HUES64 (cell line): ENCODE measurements around the gene B9D1.

Experiments
- H3K27ac ChIP-seq: 2 replicates; pipeline ENCODE4 v1.7.0; 2013; ENCODE audit warnings: low read depth, low read length, inconsistent platforms
- H3K27me3 ChIP-seq: 2 replicates; pipeline ENCODE4 v1.6.1; 2013; ENCODE audit warnings: mild to moderate bottlenecking, low read length; ENCODE audit not compliant: insufficient read depth
- H3K36me3 ChIP-seq: 2 replicates; pipeline ENCODE4 v1.6.1; 2013; ENCODE audit warnings: mild to moderate bottlenecking, low read length; ENCODE audit not compliant: insufficient read depth
- H3K4me1 ChIP-seq: 2 replicates; pipeline ENCODE4 v1.6.1; 2013; ENCODE audit warnings: mild to moderate bottlenecking, low read length, moderate library complexity; ENCODE audit not compliant: insufficient read depth
- H3K4me3 ChIP-seq: 2 replicates; pipeline ENCODE4 v1.5.1; 2013; ENCODE audit warnings: mild to moderate bottlenecking, low read length, moderate library complexity
- H3K9ac ChIP-seq: 2 replicates; pipeline ENCODE4 v1.6.1; 2013; ENCODE audit warnings: mild to moderate bottlenecking, low read depth, low read length
- H3K9me3 ChIP-seq: 2 replicates; pipeline ENCODE4 v1.6.1; 2013; ENCODE audit warnings: low read depth, low read length; ENCODE audit not compliant: insufficient read depth
- WGBS: fragments of 150-250, 120-280 bp; methylation state at CpG from one replicate; pipeline ENCODE4 v1.1.7; 2013; ENCODE audit warnings: missing lambda C conversion rate; 5-methylcytosine and 5-hydroxymethylcytosine counted together

B9D1 gene

DNA sequence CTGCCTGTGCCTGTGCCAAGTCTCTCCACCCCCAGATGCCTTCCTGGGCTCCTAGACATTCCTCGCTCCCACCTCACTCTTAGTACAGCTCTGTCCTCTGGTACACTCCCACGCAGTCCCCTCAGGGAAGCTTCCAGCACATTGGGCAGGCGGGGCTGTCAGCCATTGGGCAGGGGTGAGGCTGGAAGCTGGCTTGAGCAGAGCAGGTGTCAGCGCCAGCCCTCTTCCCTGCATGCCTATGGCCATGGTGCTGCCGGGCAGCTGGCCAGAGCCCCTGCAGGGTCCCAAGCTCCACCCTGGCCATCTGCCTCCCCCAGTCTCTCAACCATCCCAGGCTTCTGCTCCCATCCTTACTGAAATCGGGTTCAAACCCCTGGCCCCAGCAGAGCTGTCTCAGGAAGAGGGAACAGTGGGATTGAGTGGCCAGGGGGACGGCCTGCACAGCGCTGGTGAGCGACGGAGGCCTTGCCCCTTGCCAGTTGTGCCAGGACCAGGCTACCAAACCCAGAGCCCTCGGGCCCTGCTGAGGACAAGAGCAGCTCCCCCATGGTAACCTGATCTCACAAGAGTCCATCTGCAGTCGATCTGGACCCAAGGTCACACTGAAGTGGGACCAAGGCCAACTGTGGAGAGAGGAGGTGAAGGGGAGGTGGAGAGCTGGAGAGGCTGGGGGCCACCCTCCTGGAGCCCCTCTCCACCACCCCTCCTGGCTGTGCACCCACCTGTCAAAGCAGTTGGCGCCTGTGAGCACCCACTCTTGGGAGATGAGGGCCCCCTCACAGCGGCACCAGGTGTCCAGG lies 2.4 kb upstream of the B9D1 start:
- 89% methylated on average over 14 of the region's 14 CpGs for WGBS

DNA sequence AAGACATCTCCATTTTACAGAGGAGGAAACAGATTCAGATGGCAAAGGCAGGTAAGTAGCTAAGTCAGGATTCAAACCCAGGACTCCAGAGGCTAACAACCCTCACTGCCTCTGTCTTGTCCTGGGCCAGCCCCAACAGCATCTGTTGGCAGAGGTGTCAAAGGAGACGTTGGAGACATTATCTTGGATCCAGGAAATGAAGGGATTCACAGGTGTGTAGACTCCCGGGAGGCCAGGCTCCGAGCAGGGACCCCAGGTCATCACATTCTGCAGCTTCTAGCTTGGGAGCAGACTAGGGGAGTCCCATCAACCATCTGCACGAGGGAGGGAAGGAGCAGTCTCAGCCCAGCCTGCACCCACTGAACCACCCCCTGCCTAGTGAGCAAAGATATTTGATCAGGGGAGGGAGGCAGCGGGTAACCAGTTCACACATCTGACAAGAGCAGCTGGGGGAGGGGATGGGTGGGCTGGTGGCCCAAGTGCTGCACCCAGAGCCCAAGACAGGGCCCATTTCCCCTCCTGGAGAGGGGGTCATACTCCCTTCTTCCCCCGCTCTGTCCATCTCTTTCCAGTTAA lies 1.0 kb upstream of the B9D1 start:
- no peak overlapping the region for H3K4me3 ChIP-seq
- H3K27me3 ChIP-seq, result no peaks in the 10 kb centered on the region
- no peaks in the 10 kb centered on the region for H3K4me1 ChIP-seq
- H3K9ac ChIP-seq, result no peak overlapping the region
- H3K36me3 ChIP-seq, result no peaks in the 10 kb centered on the region
- no peak overlapping the region for H3K27ac ChIP-seq
- 67% methylated on average over 6 of the region's 6 CpGs for WGBS
- no peaks in the 10 kb centered on the region for H3K9me3 ChIP-seq

More for the DNA sequence above, 2.4 kb upstream of the B9D1 start:
- Histone ChIP-seq H3K27me3 (no peaks in the 10 kb centered on the region), H3K9ac (no peak overlapping the region; the same call in 1 of the 2 replicates), H3K27ac (no peak overlapping the region), H3K4me3 (no peak overlapping the region), H3K4me1 (no peaks in the 10 kb centered on the region), H3K9me3 (no peaks in the 10 kb centered on the region), H3K36me3 (no peaks in the 10 kb centered on the region)

DNA sequence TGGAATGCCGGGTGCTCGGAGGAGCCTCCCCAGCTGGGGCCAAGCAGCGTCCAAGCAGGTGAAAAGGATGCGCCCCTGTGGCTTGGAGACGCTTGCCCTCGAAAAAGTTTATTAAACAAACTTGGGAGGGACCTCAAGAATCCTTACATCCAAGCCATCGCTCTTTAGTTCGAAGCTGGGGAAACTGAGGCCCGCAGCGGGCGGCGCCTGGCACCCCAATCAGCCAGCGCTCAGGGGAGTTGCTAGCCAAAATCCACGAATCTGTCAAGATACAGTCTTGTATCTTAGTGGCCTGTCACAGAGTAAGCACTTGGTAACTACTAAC lies 553 bp upstream of the B9D1 start:
- no peaks in the 10 kb centered on the region for H3K4me1 ChIP-seq
- peaks cover under 1% of the 10 kb centered on the region; the same call in 1 of the 2 replicates for H3K36me3 ChIP-seq
- no peaks in the 10 kb centered on the region for H3K27me3 ChIP-seq
- no peak overlapping the region for H3K9ac ChIP-seq
- no peak overlapping the region for H3K27ac ChIP-seq
- 43% methylated on average over 14 of the region's 14 CpGs for WGBS
- H3K9me3 ChIP-seq, result no peaks in the 10 kb centered on the region
- peak overlapping the region; percentile 75 for H3K4me3 ChIP-seq

DNA sequence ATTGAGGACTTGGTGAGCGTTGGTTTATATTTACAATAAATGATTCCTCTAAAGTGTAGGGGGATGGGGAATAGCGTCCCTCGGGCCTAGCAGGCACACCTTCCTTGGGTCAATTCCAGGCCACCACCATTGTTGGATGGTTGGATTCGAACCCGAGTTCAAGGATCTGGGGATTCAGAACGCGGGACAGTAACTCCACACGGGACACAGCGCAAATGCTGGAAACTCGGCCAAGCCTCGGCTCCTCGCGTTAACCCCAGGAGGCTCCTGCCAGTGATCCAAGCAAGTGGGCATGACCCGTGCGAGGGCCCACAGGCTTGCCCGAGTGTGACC lies 613 bp downstream of the B9D1 start:
- peak overlapping the region; percentile 77 for H3K27ac ChIP-seq
- WGBS, result 26% methylated on average over 16 of the region's 16 CpGs
- H3K4me3 ChIP-seq, result peak overlapping the region; percentile 75
- H3K4me1 ChIP-seq, result no peaks in the 10 kb centered on the region
- no peaks in the 10 kb centered on the region for H3K9me3 ChIP-seq
- peak overlapping the region; percentile 48 for H3K9ac ChIP-seq
- H3K27me3 ChIP-seq, result no peaks in the 10 kb centered on the region
- H3K36me3 ChIP-seq, result peaks cover 11% of the 10 kb centered on the region; the same call in 1 of the 2 replicates

DNA sequence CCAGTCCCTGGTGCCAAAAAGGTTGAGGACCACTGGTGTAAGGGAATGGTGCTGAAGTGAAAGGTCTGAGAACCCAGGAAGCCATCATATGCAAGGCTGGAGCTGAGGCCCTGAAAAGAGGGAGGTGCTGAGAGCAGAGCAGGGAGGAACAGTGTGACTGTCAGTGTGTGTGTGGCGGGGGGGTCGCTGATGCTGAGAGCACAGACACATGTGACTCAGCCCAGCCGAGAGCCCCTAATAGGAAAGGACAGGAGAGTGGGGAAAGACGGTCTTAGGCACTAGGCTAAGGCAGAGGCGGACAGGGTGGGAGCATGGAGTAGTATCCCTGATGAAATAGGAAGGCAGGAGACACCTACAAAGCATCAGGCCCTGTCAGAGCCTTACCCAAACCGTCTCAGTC lies 1.2 kb downstream of the B9D1 start:
- H3K27ac ChIP-seq, result no peak overlapping the region
- no peaks in the 10 kb centered on the region for H3K27me3 ChIP-seq
- WGBS, result 79% methylated on average over 5 of the region's 6 CpGs
- peaks cover 11% of the 10 kb centered on the region; the same call in 1 of the 2 replicates for H3K36me3 ChIP-seq
- no peaks in the 10 kb centered on the region for H3K4me1 ChIP-seq
- H3K9me3 ChIP-seq, result no peaks in the 10 kb centered on the region
- H3K4me3 ChIP-seq, result peak overlapping the region; percentile 75
- no peak overlapping the region for H3K9ac ChIP-seq

DNA sequence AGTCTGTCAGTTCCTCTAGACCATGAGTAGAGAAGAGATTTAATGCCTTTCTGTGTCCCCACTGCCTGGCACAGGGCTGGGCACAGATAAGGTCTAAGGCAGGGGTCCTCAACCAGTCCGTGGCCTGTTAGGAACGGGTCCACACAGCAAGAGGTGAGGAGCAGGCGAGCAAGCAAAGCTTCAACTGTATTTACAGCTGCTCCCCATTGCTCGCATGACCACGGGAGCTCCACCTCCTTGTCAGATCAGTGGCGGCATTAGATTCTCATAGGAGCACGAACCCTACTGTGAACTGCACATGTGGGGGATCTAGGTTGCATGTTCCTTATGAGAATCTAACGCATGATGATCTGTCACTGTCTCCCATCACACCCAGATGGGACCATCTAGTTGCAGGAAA lies 1.8 kb downstream of the B9D1 start:
- Histone ChIP-seq H3K27ac (no peak overlapping the region), H3K9me3 (no peaks in the 10 kb centered on the region), H3K4me3 (no peak overlapping the region), H3K4me1 (no peaks in the 10 kb centered on the region), H3K9ac (no peak overlapping the region), H3K27me3 (no peaks in the 10 kb centered on the region), H3K36me3 (peaks cover 11% of the 10 kb centered on the region; the same call in 1 of the 2 replicates)
- 93% methylated on average over 8 of the region's 8 CpGs for WGBS

DNA sequence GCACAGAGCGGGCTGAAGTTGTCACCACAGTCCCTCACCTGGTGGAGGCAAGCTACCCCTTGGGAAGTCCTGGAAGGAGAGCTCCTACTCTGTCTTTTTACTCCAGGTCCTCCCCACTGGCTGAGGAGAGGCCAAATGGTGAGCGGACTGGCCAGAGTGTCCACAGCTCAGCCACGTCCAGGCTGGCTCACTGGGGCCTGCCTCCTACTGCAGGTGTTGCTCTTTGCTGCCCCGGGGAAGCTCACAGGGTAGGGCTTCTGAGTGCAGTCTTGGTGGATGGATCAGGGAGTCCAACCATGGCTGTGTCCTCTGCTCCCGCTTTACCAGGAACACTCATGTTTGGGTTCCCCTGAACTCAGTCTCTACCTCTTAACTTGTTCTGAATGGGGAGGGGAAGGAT lies 2.7 kb downstream of the B9D1 start:
- no peak overlapping the region for H3K4me3 ChIP-seq
- peaks cover 11% of the 10 kb centered on the region; the same call in 1 of the 2 replicates for H3K36me3 ChIP-seq
- H3K4me1 ChIP-seq, result no peaks in the 10 kb centered on the region
- H3K27ac ChIP-seq, result no peak overlapping the region
- H3K9me3 ChIP-seq, result no peaks in the 10 kb centered on the region
- H3K27me3 ChIP-seq, result no peaks in the 10 kb centered on the region
- H3K9ac ChIP-seq, result no peak overlapping the region
- 96% methylated on average over 5 of the region's 5 CpGs for WGBS

DNA sequence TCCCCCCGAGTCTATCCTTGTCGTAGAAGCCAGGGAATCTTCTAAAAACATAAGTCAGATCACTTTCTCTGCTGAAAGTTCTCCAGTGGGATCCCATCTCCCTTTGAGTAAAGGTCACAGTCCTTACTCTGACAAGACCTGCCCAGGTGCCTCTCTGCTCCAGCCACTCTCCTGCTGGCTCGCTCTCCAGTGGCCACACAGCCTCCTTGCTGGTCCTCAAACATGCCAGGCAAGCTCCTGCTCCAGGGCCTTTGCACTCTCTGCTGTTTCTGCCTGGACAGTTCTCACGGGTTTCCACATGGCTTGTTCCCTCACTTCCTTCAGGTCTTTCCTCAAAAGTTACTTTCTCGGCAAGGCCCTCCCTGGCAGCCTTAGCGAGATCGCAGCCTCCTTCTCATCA lies 3.4 kb downstream of the B9D1 start:
- 92% methylated on average over 7 of the region's 7 CpGs for WGBS

DNA sequence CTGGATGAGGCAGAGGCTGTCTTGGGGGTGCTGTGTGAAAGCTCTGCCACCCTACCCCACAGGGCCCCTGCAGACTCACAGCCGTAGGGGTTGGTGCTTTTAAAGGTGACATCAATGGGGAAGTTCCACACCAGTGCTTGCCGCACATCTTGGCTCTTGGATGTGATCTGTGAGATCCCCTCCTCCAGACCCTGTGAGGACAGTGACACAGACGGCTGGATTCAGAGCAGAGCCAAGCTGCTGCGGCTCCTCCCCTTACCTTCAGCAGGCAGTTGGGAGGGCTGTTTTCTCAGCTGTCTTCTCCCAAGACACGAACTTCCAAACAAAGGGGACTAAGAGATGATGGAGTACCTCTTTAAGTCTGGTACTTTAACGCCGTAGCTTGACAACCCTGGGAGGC lies 4.8 kb downstream of the B9D1 start:
- Histone ChIP-seq H3K4me1 (peaks cover 3% of the 10 kb centered on the region; the same call in 1 of the 2 replicates), H3K9me3 (no peaks in the 10 kb centered on the region), H3K27me3 (no peaks in the 10 kb centered on the region), H3K4me3 (no peak overlapping the region), H3K36me3 (peaks cover 11% of the 10 kb centered on the region; the same call in 1 of the 2 replicates), H3K27ac (no peak overlapping the region), H3K9ac (no peak overlapping the region)
- 92% methylated on average over 7 of the region's 7 CpGs for WGBS

More for the DNA sequence above, 3.4 kb downstream of the B9D1 start:
- H3K36me3 ChIP-seq, result peaks cover 11% of the 10 kb centered on the region; the same call in 1 of the 2 replicates
- H3K4me1 ChIP-seq, result peaks cover 1% of the 10 kb centered on the region; the same call in 1 of the 2 replicates
- H3K4me3 ChIP-seq, result no peak overlapping the region
- H3K9ac ChIP-seq, result no peak overlapping the region
- no peaks in the 10 kb centered on the region for H3K9me3 ChIP-seq
- H3K27me3 ChIP-seq, result no peaks in the 10 kb centered on the region
- no peak overlapping the region for H3K27ac ChIP-seq

DNA sequence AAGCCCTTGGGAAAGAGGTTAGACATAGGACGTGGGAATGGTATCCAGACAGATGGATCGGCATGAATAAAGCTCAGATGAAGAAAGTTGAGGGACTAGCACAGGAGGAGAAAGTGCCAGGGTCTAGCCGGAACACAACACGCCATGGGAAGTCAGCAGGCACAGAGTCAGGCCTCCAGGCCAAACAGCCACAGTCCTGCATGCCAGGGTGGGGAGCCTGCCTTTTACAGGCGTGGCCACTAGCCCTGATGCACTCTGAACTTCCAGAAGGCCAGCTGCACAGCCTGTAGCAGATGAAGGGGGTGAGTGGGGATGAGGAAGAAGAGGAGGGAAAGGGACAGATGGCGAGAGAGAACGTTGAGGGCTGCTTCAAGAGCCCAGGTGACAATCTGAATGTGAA lies 5.2 kb downstream of the B9D1 start:
- Histone ChIP-seq H3K9ac (no peak overlapping the region), H3K4me3 (no peak overlapping the region), H3K4me1 (peaks cover 3% of the 10 kb centered on the region; the same call in 1 of the 2 replicates), H3K27ac (no peak overlapping the region), H3K36me3 (peaks cover 11% of the 10 kb centered on the region; the same call in 1 of the 2 replicates), H3K27me3 (no peaks in the 10 kb centered on the region), H3K9me3 (no peaks in the 10 kb centered on the region)
- WGBS, result 92% methylated on average over 7 of the region's 7 CpGs

DNA sequence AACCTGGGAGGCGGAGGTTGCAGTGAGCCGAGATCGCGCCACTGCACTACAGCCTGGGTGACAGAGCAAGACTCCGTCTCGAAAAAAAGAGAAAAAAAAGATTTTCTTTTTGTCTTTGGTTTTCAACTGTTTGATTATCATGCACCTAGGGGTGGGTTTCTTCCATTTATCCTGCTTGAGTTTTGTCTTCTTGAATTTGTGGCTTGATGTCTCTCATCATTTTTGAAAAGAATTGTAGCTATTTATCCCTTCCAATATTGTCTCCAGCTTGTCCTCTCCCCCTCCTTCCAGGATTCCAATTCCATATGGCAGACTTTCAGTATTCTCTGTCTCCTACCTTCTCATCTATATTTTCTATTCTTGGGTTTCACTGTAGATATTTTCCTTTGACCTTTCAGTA lies 7.8 kb downstream of the B9D1 start:
- Histone ChIP-seq H3K27ac (no peak overlapping the region), H3K9me3 (no peaks in the 10 kb centered on the region), H3K4me3 (no peak overlapping the region), H3K4me1 (peaks cover 3% of the 10 kb centered on the region; the same call in 1 of the 2 replicates), H3K36me3 (peaks cover 11% of the 10 kb centered on the region; the same call in 1 of the 2 replicates), H3K9ac (no peak overlapping the region), H3K27me3 (no peaks in the 10 kb centered on the region)
- 78% methylated on average over 6 of the region's 6 CpGs for WGBS
